ENCODE measurements around the gene RAVER1.
"Not testable (repeated sequence)": the region's sequence is repeated elsewhere in the genome, so short reads cannot be mapped to it uniquely, and the experiment has no call there.

RAVER1 gene

GRCh38 chr19:10346509-10346908 is 13.2 kb upstream of the RAVER1 start:
- no peak for DNase-seq (ENCODE audit: low read depth in 2 of 2, low spot score in 1 of 2)

- no peak for DNase-seq (ENCODE audit: low read depth in 2 of 2, low spot score in 1 of 2)
Measured at GRCh38 chr19:10344780-10345179, 11.5 kb upstream of the RAVER1 start.

GRCh38 chr19:10343495-10343894 is 10.2 kb upstream of the RAVER1 start:
- no peak for DNase-seq (ENCODE audit: low read depth in 2 of 2, low spot score in 1 of 2)

GRCh38 chr19:10339977-10340376 is 6.6 kb upstream of the RAVER1 start:
- no peak for DNase-seq (ENCODE audit: low read depth in 2 of 2, low spot score in 1 of 2)

- DNase-seq (ENCODE audit: low read depth in 2 of 2, low spot score in 1 of 2): peak in 1 of 2 donors; percentile 45
Measured at GRCh38 chr19:10339380-10339960, 6.1 kb upstream of the RAVER1 start, which contains the start of gene ICAM3. ICAM3 (minus strand) TSS chr19:10339624; CDS start chr19:10339614, 10 bp downstream.

GRCh38 chr19:10338940-10339339 is 5.6 kb upstream of the RAVER1 start:
- no peak for DNase-seq (ENCODE audit: low read depth in 2 of 2, low spot score in 1 of 2)

- not testable (repeated sequence) for DNase-seq (ENCODE audit: low read depth in 2 of 2, low spot score in 1 of 2)
Measured at GRCh38 chr19:10336725-10337124, 3.4 kb upstream of the RAVER1 start.

GRCh38 chr19:10335352-10335985 is 2.1 kb upstream of the RAVER1 start:
- DNase-seq (ENCODE audit: low read depth in 2 of 2, low spot score in 1 of 2): no peak

GRCh38 chr19:10334588-10335351 is 1.4 kb upstream of the RAVER1 start:
- DNase-seq (ENCODE audit: low read depth in 2 of 2, low spot score in 1 of 2): no peak

GRCh38 chr19:10333758-10334587 is 644 bp upstream of the RAVER1 start:
- DNase-seq (ENCODE audit: low read depth in 2 of 2, low spot score in 1 of 2): no peak

- DNase-seq (ENCODE audit: low read depth in 2 of 2, low spot score in 1 of 2): no peak
Measured at GRCh38 chr19:10332158-10332964, 968 bp downstream of the RAVER1 start.

GRCh38 chr19:10329555-10329954 is 3.8 kb downstream of the RAVER1 start:
- DNase-seq (ENCODE audit: low read depth in 2 of 2, low spot score in 1 of 2): no peak

GRCh38 chr19:10328558-10329429 is 4.5 kb downstream of the RAVER1 start:
- no peak for DNase-seq (ENCODE audit: low read depth in 2 of 2, low spot score in 1 of 2)

GRCh38 chr19:10327793-10328192 is 5.5 kb downstream of the RAVER1 start:
- no peak for DNase-seq (ENCODE audit: low read depth in 2 of 2, low spot score in 1 of 2)

GRCh38 chr19:10325732-10326131 is 7.6 kb downstream of the RAVER1 start:
- DNase-seq (ENCODE audit: low read depth in 2 of 2, low spot score in 1 of 2): no peak

- DNase-seq (ENCODE audit: low read depth in 2 of 2, low spot score in 1 of 2): no peak
Measured at GRCh38 chr19:10321874-10322835, 11.2 kb downstream of the RAVER1 start.

- no peak for DNase-seq (ENCODE audit: low read depth in 2 of 2, low spot score in 1 of 2)
Measured at GRCh38 chr19:10321417-10321797, 11.9 kb downstream of the RAVER1 start.

- no peak for DNase-seq (ENCODE audit: low read depth in 2 of 2, low spot score in 1 of 2)
Measured at GRCh38 chr19:10320602-10321416, 12.5 kb downstream of the RAVER1 start.
